ENCODE data around the gene MDK.

The MDK gene

DNA sequence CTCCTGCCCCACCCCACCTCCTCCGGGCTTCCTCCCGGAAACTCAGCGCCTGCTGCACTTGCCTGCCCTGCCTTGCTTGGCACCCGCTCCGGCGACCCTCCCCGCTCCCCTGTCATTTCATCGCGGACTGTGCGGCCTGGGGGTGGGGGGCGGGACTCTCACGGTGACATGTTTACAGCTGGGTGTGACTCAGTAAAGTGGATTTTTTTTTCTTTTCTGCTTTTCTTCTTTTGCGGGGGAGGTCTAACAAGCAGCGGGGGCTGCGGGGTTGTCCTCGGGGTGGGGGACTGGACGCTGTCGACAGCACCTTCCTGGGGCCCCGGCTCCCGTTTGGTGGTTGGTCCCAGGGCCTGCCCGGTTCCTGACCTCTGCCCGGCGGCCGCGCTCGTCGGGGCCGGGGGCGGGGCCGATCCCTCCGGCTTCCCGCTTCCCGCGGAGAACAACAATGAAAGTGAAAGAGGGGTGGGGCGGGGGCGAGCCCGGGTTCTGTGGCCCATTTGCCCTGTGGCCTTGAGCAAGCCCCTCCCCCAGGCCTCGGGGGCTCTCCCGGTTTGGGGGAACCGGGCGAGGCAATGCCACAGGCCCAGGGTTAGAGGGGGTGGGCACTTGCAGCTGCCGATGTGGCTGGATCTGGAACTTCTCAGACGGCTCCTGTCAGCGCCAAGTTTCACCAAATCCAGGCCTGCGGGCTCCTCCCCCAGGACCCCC lies 975 bp upstream of the MDK start:
- in situ Hi-C loops (cut with HindIII; ENCODE audit: low sequenced_read_pairs): loop anchor here (5.0 kb wide), 1 partner anchor 33 kb away; the partner anchor contains the start of gene DGKZ

- in situ Hi-C loops (cut with HindIII; ENCODE audit: low sequenced_read_pairs): loop anchor here (5.0 kb wide), 1 partner anchor 35 kb away; the partner anchor contains the start of gene DGKZ
Observed at GRCh38 chr11:46381819-46382645, 563 bp downstream of the MDK start.

GRCh38 chr11:46382646-46383403 lies 1.4 kb downstream of the MDK start:
- in situ Hi-C loops (cut with HindIII; ENCODE audit: low sequenced_read_pairs): loop anchor here (5.0 kb wide), 1 partner anchor 36 kb away; the partner anchor contains the start of gene DGKZ

DNA sequence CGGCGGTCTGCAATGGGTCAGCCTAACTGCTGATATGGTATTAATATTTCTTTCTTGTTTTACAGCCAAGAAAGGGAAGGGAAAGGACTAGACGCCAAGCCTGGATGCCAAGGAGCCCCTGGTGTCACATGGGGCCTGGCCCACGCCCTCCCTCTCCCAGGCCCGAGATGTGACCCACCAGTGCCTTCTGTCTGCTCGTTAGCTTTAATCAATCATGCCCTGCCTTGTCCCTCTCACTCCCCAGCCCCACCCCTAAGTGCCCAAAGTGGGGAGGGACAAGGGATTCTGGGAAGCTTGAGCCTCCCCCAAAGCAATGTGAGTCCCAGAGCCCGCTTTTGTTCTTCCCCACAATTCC lies 1.9 kb downstream of the MDK start:
- in situ Hi-C loops (cut with HindIII; ENCODE audit: low sequenced_read_pairs): loop anchor here (5.0 kb wide), 1 partner anchor 36 kb away; the partner anchor contains the start of gene DGKZ

DNA sequence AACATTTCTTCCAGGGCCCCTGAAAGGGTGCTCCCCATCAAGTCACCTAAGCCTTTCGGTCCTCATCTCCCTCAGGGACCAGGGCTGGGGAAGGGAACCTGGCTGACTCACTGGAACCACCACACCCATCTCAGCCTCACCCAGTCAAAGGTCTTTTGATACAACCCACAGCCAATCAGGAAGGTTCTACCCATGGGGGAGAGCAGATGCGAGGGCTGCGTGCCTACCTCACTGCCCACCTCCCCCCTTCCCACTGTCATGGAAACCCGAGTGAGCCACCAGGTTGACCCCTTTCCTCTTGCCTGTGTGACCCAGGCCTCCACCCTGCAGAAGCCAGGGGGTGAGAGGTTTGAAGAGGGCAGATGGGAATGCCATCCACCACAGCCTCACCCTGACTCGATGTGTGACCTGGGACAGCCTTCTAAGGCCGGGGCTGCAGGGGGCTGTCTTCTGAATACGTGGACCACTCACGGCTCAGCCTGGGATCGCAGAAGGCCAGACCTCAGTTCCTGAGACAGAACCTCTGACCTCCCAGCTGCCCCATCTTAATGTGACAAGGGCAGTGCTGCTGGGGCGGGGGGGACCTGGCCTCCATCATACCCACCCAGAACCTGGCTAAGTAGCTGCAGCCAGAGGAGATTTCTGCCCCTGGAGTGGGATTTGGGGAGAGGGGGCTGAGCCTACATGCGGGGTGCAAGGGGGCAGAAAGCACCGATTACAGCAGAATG lies 2.7 kb downstream of the MDK start:
- in situ Hi-C loops (cut with HindIII; ENCODE audit: low sequenced_read_pairs): loop anchor here (5.0 kb wide), 1 partner anchor 37 kb away; the partner anchor contains the start of gene DGKZ

- in situ Hi-C loops (cut with HindIII; ENCODE audit: low sequenced_read_pairs): no loop called here
Observed at GRCh38 chr11:46385169-46386004, 3.9 kb downstream of the MDK start.

DNA sequence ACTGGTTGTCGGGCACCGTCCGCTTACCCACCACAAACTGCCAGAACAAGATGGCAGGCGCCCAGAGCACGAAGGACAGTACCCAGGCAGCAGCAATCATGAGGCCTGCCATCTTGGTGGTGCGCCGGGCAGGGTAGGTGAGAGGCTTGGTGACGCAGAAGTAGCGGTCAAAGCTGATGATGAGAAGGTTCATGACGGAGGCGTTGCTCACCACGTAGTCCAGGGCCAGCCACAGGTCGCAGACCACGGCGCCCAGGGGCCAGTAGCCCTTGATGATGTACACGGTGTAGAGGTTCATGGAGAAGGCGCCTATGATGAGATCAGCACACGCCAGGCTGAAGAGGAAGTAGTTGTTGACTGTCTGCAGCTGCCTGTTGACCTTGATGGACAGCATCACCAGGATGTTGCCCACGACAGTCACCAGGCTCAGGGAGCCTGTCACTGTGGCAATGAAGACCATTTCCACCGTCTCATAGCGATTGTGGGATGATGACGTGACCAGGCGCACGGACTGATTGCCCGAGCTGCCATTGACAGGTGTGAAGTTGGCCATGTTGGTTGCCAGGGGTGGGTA lies 4.6 kb downstream of the MDK start:
- in situ Hi-C loops (cut with HindIII; ENCODE audit: low sequenced_read_pairs): no loop called here

- in situ Hi-C loops (cut with HindIII; ENCODE audit: low sequenced_read_pairs): no loop called here
Observed at GRCh38 chr11:46386674-46387073, 5.2 kb downstream of the MDK start.

DNA sequence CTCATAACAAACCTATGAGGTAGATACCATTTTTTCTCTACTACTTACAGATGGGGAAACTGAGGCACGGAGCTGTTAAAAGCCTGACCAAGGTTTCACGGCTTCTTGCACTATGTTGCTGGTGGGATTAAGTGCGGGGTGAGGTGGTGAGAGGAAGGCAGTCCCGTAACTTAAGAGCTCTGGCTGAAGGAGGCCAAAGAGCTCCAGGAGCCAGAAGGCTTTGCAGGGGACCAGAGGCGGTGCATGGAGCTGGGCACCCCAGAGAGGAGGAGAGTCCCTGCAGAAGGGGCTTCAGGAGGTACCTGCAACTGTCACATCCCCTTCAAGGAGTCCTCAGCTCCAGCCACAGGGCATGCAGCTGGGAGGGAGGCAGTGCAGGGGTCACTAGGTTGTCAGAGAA lies 6.0 kb downstream of the MDK start:
- in situ Hi-C loops (cut with HindIII; ENCODE audit: low sequenced_read_pairs): no loop called here

DNA sequence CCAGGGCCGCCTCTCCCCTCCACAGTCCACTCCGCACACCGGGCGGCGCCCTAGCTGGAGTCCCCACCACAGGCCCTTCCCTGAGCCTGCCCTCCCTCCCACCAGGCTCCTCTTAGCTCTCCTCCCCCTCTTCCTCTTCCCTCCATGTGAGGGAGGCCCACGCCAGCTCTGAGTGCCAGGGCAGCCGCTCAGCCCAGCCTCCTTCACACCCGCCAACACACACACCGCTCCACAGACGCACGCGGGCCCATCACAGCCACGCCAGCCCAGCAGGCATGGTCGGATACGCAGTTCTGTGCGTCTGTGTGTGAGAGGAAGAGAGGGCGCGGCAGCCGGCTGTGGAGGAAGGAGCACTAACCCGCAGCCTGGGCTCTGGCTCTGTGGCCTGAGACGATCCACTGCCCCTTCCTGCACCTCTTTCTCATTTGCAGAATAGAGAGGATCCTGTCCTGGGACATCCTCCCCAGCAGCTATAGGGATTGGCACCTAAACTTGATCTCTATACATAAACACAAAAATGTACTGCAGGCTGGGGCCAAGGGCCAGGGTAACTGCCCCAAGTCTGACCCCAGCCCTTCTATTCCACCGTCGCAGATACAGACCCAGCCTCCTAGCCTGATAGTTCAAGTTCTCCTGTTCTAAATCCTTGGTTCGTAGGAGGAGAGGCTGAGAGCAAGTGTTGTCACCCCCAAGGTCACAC lies 6.6 kb downstream of the MDK start:
- in situ Hi-C loops (cut with HindIII; ENCODE audit: low sequenced_read_pairs): no loop called here

GRCh38 chr11:46388619-46389449 lies 7.4 kb downstream of the MDK start:
- in situ Hi-C loops (cut with HindIII; ENCODE audit: low sequenced_read_pairs): no loop called here

DNA sequence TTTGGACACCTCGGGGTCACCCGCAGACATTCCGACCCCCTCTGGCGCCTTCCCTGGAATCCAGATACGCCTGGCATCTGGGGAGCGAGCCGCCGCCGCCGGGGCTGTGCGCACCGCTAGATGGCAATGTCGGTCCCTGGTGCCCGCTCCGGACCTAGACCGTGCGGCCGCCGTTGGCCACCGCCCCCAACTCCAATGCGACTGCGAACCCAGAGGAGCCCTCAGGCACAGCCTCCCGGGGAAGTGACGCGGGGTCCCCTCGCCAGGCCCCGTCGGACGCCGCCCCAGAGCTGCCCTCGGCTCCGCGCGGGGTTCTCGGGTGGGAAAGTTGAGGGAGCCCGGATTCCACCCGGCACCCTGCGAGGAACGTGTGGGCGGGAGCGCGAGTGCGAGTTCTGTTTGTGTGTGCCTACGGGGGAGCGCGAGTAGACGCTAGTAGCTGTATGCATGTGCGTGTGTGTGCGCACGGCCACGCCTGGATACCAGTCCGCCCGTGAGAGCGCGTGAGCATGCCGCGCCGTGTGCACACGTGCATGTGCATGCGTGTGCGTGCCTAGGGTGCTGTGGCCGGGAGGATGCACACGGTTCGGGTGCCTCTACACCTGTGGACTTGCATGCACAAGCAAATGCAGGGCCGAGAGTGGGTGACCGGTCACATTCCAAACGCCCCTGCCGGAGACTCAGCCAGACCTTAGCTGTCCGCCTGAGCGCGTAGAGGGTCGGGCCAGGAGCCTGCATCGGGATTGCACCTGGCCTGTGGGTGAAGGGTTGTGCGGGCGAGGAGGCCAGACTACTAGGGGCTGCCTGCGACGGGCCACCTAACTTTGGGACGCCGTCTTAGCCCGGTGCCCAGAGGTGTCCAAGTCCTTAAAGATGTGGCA lies 8.2 kb downstream of the MDK start:
- in situ Hi-C loops (cut with HindIII; ENCODE audit: low sequenced_read_pairs): no loop called here

- in situ Hi-C loops (cut with HindIII; ENCODE audit: low sequenced_read_pairs): no loop called here
Observed at GRCh38 chr11:46390331-46391171, 9.1 kb downstream of the MDK start.

- in situ Hi-C loops (cut with HindIII; ENCODE audit: low sequenced_read_pairs): no loop called here
Observed at GRCh38 chr11:46391186-46391577, 9.7 kb downstream of the MDK start.

DNA sequence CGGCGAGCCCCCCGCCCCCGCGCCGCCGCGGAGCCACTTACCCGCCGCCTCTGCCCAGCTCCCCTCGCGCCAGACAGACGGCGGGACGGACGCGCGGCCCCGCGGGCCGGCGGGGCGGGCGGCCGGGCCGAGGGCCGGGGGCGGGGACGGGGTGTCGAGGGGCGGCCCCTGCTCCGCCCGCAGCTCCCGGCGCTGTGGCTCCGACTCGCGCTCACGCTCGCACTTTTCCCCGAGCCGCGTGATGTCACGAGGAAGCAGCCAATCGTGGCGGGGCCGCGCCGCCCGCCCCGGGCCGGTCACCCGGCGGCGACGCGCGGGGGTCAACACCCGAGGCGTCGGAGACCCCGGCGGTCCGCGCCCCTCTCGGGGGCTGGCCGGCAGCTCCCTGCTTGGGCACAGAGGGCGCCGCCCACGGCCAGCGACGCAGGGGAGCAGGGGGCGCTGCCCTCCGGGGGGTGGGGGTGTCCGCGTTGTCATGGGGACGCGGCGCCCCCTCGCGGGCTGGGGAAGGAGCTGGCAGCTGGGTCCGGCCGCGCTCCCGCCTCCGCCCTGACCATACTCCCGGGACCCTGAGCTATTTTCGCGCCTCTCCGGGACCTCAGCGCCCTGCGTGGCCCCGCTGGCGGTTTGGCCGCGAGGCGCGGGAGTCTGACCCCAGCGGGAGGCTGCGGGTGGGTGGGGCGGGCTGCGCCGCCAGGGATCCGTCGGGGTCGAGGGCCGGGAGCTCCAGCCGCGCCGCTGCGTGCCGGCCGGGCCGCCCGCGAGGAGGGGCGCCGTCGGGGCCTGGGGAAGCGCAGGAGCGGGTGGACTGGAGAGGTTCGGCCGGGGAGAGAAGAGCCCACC lies 10.3 kb downstream of the MDK start, which contains the start of gene CHRM4:
TSS of gene CHRM4 (minus strand) at position 199 of the 843 bp plus-strand sequence. CDS start 5,219 bp downstream, outside the sequence.
- in situ Hi-C loops (cut with HindIII; ENCODE audit: low sequenced_read_pairs): no loop called here

All from endothelial cell of hepatic sinusoid (primary cell).